Right lobe of liver (tissue), 4 donors: ENCODE measurements around the gene SPC24.

Experiments
- CTCF ChIP-seq, 4 donors: fragments of 200-600 bp in 3 of 4; fragments of 450-650 bp in 1 of 4; IDR thresholded peaks; one replicate each; pipeline versions ENCODE4 v1.5.1 to v1.8.0; 2016 to 2022; ENCODE audit warnings: antibody characterized with exemption in 4 of 4, mild to moderate bottlenecking in 2 of 4
- POLR2A ChIP-seq: fragments of 450-650 bp; IDR thresholded peaks from one replicate; pipeline ENCODE4 v1.6.1; 2017; ENCODE audit warnings: antibody characterized with exemption, mild to moderate bottlenecking
- donor health status: DM: no; HTN: no; CAD: no.
- donor health status: DM: no; HTN: no; CAD: no.
- donor health status: DM: no; HTN: yes; CAD: no.

- TF ChIP-seq CTCF (IDR thresholded peaks at IDR 0.05) (no peak), POLR2A (no peak)
Observed at GRCh38 chr19:11148001-11148400, 7.6 kb downstream of the SPC24 start.
